HL-60/S4 (cell line): Measurements from ENCODE around the gene BRD2.

ENCODE experiments used
- in situ Hi-C: fragments of 300-500 bp; cut with MboI; formaldehyde crosslinking; loops from 2 replicates; pipeline ENCODE4 v1.14.3; 2022; ENCODE audit warnings: low sequenced_read_pairs

The BRD2 gene

GRCh38 chr6:32947552-32948465 is 20.6 kb upstream of the BRD2 start:
- in situ Hi-C loops = no loop called here

- in situ Hi-C loops = no loop called here
These were observed 19.3 kb upstream of the BRD2 start for GRCh38 chr6:32949113-32949512.

- in situ Hi-C loops = no loop called here
These were observed 18.4 kb upstream of the BRD2 start for GRCh38 chr6:32950010-32950409.

- in situ Hi-C loops = no loop called here
These were observed 17.9 kb upstream of the BRD2 start for GRCh38 chr6:32950449-32950848.

- in situ Hi-C loops = no loop called here
These were observed 15.3 kb upstream of the BRD2 start, which contains the start of gene HLA-DMA for GRCh38 chr6:32952817-32953739. Gene HLA-DMA (minus strand): TSS chr6:32953097. CDS start chr6:32953036, 61 bp downstream.

GRCh38 chr6:32953775-32954174 is 14.6 kb upstream of the BRD2 start:
- in situ Hi-C loops = no loop called here

GRCh38 chr6:32954267-32954666 is 14.1 kb upstream of the BRD2 start:
- in situ Hi-C loops = no loop called here

GRCh38 chr6:32954986-32955802 is 13.2 kb upstream of the BRD2 start:
- in situ Hi-C loops = no loop called here

GRCh38 chr6:32956176-32956575 is 12.2 kb upstream of the BRD2 start:
- in situ Hi-C loops = no loop called here

GRCh38 chr6:32960563-32960962 is 7.8 kb upstream of the BRD2 start:
- in situ Hi-C loops = no loop called here

- in situ Hi-C loops = no loop called here
These were observed 6.1 kb upstream of the BRD2 start for GRCh38 chr6:32962213-32962826.

- in situ Hi-C loops = no loop called here
These were observed 4.5 kb upstream of the BRD2 start for GRCh38 chr6:32963866-32964265.

- in situ Hi-C loops = no loop called here
These were observed 3.6 kb upstream of the BRD2 start for GRCh38 chr6:32964776-32965175.

- in situ Hi-C loops = no loop called here
These were observed 973 bp upstream of the BRD2 start for GRCh38 chr6:32967151-32968091.

- in situ Hi-C loops = no loop called here
These were observed 682 bp downstream of the BRD2 start for GRCh38 chr6:32968867-32969684.

- in situ Hi-C loops = no loop called here
These were observed 1.5 kb downstream of the BRD2 start for GRCh38 chr6:32969685-32970412.

- in situ Hi-C loops = no loop called here
These were observed 2.2 kb downstream of the BRD2 start for GRCh38 chr6:32970413-32971241.
